AG04450 (cell line): ENCODE data around the gene ZNHIT6. TPM values are rescaled to one million over a fixed set of nuclear protein-coding genes. Genes with fewer than 3 reads are reported as not detected.
A peak's percentile ranks its signal among the peaks of the same experiment; 100 is the strongest.
"Not testable (repeated sequence)": the region's sequence is repeated elsewhere in the genome, so short reads cannot be mapped to it uniquely, and the experiment has no call there.

Experiments
- CTCF ChIA-PET: fragments of 300-600, 350-600 bp; formaldehyde crosslinking; extraction: SDS; loops from one replicate; lab custom pipeline; 2022; ENCODE audit warnings: antibody characterized with exemption, inconsistent platforms; lab: Charles Lee
- POLR2A ChIA-PET: fragments of 350-600 bp; formaldehyde crosslinking; extraction: SDS; loops from one replicate; lab custom pipeline; 2021; ENCODE audit warnings: antibody characterized with exemption, inconsistent platforms; lab: Yijun Ruan, JAX
- DNase-seq: peaks from one replicate; pipeline ENCODE4 v3.0.0-alpha.2; 2011; ENCODE audit warnings: low read depth, low spot score
- H3K27ac ChIP-seq: one replicate; pipeline ENCODE4 v1.5.1; 2012; ENCODE audit warnings: low read depth, low read length, control low read depth
- H3K27me3 ChIP-seq: one replicate; pipeline ENCODE4 v1.6.0; 2012; ENCODE audit warnings: low read length; ENCODE audit not compliant: control insufficient read depth, insufficient read depth
- H3K4me3 ChIP-seq: 2 replicates; pipeline ENCODE4 v1.5.1; 2011; ENCODE audit warnings: mild to moderate bottlenecking, low read depth, low read length, control low read depth
- H3K9me3 ChIP-seq: 2 replicates; pipeline ENCODE4 v1.5.1; 2012; ENCODE audit warnings: low read length; ENCODE audit not compliant: control insufficient read depth, insufficient read depth
- polyA plus RNA-seq: library from polyadenylated mRNA; depleted of rRNA; stranded (reverse); fragments of >200 nt; gene quantifications from 2 replicates; pipeline ENCODE4 v1.2.3, GENCODE V29; 2011
- TF ChIP-seq, protein P1 (sequence below): IDR thresholded peaks from 2 replicates; pipeline ENCODE4 v1.5.1; 2011; ENCODE audit warnings: low read depth, low read length, control low read depth, inconsistent platforms

Gene ZNHIT6
- polyA plus RNA-seq, 1 experiment, result 19.2 TPM

GRCh38 chr1:85743814-85744213, 35.6 kb upstream of the ZNHIT6 start:
- DNase-seq, result no peak
- no peaks in the 10 kb centered on the region for H3K9me3 ChIP-seq
- CTCF ChIA-PET, result no interaction called here
- no peak overlapping the region for H3K27ac ChIP-seq
- TF ChIP-seq, protein P1, sequence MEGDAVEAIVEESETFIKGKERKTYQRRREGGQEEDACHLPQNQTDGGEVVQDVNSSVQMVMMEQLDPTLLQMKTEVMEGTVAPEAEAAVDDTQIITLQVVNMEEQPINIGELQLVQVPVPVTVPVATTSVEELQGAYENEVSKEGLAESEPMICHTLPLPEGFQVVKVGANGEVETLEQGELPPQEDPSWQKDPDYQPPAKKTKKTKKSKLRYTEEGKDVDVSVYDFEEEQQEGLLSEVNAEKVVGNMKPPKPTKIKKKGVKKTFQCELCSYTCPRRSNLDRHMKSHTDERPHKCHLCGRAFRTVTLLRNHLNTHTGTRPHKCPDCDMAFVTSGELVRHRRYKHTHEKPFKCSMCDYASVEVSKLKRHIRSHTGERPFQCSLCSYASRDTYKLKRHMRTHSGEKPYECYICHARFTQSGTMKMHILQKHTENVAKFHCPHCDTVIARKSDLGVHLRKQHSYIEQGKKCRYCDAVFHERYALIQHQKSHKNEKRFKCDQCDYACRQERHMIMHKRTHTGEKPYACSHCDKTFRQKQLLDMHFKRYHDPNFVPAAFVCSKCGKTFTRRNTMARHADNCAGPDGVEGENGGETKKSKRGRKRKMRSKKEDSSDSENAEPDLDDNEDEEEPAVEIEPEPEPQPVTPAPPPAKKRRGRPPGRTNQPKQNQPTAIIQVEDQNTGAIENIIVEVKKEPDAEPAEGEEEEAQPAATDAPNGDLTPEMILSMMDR, result no peak
- no peaks in the 10 kb centered on the region for H3K27me3 ChIP-seq
- no peak overlapping the region for H3K4me3 ChIP-seq
- POLR2A ChIA-PET, result no interaction called here

DNA sequence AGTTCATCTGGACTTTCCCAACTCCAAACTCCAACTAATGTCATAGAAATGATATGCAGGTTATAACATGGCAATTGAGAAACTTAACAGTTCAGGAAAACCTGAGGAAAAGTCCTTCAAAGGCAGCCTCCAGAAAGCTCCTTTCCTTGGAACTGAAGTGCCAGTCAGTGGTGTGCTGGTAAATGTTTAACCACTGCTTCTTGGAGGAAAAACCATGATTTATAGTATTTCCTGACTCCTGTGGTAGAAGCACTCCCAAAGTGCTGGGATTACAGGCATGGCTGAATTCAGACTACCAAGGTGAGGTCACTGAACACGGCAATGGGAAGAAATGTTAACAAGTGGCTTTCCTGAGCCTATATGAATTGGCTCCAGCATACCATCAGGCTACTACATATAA, 26.7 kb upstream of the ZNHIT6 start:
- H3K4me3 ChIP-seq, result no peak overlapping the region
- POLR2A ChIA-PET, result no interaction called here
- DNase-seq, result no peak
- H3K27ac ChIP-seq, result no peak overlapping the region
- H3K9me3 ChIP-seq, result no peaks in the 10 kb centered on the region
- CTCF ChIA-PET, result no interaction called here
- H3K27me3 ChIP-seq, result no peaks in the 10 kb centered on the region
- TF ChIP-seq, protein P1, result no peak

DNA sequence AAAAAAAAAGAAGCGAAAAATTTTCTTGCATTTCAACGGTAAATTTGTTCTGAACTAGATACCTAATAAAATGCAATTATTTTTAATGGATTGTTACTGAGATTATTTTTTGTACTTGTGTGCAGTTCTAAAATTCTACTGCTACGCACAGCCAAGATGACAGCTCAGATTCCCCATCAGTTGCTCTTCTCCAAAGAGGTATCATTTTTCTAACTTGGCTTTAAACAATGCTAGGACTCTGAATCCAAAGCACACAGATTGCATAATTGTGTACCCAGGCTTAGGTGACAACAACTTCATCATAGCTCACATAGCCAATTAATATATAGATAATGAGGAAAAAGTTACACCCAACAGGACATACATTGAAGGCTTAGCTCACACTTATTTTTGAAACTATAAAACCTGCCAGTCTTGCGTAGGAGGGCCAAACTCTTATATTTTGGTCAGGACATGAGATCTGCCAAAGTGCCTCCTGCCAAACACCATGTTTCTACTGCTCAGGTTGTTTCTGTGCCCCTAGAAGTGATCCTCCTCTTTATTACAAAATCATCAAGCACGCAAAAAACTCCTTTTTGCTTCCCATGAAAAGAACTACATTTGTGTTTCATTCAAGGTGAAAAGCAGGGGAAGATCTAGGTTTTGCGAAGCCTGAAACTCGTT, 10.6 kb upstream of the ZNHIT6 start:
- POLR2A ChIA-PET, result no interaction called here

DNA sequence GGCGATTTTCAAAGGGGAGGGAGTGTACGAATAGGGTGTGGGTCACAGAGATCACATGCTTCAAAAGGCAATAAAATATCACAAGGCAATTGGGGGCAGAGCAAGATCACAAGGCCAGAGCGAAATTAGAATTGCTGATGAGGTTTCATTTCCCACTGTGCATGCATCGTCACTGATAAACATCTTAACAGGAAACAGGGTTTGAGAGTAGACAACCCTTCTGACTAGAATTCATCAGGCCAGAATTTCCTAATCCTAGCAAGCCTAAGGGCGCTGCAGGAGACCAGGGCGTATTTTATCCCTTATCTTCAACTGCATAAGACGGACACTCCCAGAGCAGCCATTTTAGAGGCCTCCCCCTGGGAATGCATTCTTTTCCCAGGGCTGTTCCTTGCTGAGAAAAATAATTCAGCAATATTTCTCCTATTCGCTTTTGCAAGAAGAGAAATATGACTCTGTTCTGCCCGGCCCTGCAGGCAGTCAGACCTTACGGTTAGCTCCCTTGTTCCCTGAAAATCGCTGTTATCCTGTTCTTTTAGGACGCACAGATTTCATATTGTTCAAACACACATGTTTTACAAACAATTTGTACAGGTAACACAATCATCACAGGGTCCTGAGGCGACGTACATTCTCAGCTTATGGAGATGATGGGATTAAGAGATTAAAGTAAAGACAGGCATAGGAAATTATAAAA, 6.3 kb upstream of the ZNHIT6 start:
- DNase-seq, H3K27ac ChIP-seq, H3K27me3 ChIP-seq, CTCF ChIA-PET, POLR2A ChIA-PET, H3K4me3 ChIP-seq, H3K9me3 ChIP-seq: not testable (repeated sequence)

More for the DNA sequence above, 10.6 kb upstream of the ZNHIT6 start:
- TF ChIP-seq, protein P1, result no peak
- CTCF ChIA-PET, result interaction anchor here (1.0 to 1.3 kb wide), 2 partner anchors 10 to 11 kb away, joined by 4 read pairs; partner anchors contain the start of gene ZNHIT6
- peaks cover 8% of the 10 kb centered on the region for H3K9me3 ChIP-seq
- no peaks in the 10 kb centered on the region for H3K27me3 ChIP-seq
- no peak overlapping the region for H3K4me3 ChIP-seq
- H3K27ac ChIP-seq, result no peak overlapping the region
- no peak for DNase-seq

DNA sequence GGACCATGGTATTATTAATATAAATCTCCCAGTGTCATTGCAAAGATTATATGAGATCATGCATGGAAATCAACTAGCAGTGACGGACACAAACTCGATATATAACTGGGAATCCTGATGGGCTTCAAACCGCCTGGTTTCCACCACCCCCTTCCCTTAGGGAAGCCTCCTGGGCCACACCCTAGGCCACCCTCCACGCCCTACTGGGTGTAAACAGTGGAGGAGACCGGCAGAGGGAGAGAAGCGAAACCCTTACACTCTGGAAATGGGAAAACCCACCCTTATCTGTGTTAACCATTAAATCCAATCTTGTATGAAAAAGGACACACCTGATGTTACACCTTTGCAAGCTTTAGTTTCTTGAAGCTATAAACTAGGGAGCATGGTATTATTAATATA, 595 bp upstream of the ZNHIT6 start:
- Histone ChIP-seq H3K27ac (no peak overlapping the region), H3K27me3 (no peaks in the 10 kb centered on the region), H3K4me3 (peak overlapping the region; percentile 93), H3K9me3 (no peaks in the 10 kb centered on the region)
- TF ChIP-seq, protein P1, result no peak
- DNase-seq, result no peak
- ChIA-PET CTCF (interaction anchor here (0.6 to 1.6 kb wide), 20 partner anchors 8 to 600 kb away, joined by 3 to 24 read pairs (median 4); no protein-coding TSS in a partner anchor), POLR2A (interaction anchor here (0.5 to 1.2 kb wide), 8 partner anchors 8 to 857 kb away, joined by 3 to 8 read pairs (median 5); partner anchors contain the start of genes BCL10 and CCN1)
